GM18873 (cell line): ENCODE measurements around the gene ALOX15B.
"Not testable (repeated sequence)": the region's sequence is repeated elsewhere in the genome, so short reads cannot be mapped to it uniquely, and the experiment has no call there.

Source experiments
- ATAC-seq: cut with Tn5 transposase; IDR thresholded peaks from one replicate; pipeline ENCODE4 v1.9.1; 2021; ENCODE audit warnings: mild to moderate bottlenecking, moderate library complexity, moderate number of reproducible peaks; ENCODE audit not compliant: unreplicated experiment, low FRiP score

The ALOX15B gene

DNA sequence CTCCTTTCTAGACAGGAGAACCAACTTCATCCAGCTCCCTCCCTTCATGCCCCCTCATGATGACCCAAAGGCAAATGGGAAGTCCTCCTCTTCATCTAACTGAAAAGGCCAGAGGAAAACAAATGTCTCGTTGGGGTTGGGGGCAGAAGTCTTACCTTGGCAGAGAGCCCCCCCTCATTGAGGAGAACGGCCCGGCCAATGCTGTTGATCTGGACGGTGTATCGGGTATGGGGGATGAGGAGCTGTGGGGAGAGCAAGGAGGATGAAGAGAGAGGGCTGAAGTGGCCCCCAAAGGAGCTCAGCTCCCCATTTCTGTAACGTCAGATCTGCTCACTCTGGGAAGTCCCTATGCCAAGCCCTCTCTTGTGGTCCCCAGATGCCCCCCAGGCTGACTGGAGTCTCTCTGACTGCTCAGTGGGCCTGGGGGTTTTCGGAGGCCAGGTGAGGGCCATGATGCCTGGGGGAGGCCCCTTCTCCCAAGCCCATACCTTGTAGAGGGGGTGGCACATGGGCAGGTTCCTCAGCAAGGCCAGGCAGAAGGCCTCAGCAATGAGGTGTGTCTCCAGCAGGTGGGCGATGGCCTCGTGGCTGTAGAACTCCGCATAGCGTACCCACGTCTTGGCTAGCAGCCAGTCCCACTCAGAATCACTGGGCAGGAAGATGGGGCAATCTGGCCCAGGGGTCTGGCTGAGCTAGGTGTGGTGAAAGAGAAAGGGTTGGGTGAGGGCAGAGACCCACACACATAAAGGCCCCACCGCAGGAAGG is 37.8 kb downstream of the ALOX15B start:
- no peak for ATAC-seq

DNA sequence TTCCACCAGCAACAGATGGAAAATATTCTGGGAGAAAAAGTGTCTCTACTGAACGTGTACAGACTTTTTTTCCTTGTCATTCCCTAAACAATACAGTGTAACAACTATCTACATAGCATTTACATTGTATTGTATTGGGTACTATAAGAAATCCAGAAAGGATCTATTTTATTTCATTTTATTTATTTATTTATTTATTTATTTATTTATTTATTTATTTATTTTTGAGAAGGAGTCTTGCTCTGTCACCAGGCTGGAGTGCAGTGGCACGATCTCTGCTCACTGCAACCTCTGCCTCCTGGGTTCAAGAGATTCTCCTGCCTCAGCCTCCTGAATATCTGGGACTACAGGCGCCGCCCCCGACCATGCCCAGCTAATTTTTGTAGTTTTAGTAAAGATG is 39.1 kb downstream of the ALOX15B start:
- ATAC-seq: not testable (repeated sequence)

DNA sequence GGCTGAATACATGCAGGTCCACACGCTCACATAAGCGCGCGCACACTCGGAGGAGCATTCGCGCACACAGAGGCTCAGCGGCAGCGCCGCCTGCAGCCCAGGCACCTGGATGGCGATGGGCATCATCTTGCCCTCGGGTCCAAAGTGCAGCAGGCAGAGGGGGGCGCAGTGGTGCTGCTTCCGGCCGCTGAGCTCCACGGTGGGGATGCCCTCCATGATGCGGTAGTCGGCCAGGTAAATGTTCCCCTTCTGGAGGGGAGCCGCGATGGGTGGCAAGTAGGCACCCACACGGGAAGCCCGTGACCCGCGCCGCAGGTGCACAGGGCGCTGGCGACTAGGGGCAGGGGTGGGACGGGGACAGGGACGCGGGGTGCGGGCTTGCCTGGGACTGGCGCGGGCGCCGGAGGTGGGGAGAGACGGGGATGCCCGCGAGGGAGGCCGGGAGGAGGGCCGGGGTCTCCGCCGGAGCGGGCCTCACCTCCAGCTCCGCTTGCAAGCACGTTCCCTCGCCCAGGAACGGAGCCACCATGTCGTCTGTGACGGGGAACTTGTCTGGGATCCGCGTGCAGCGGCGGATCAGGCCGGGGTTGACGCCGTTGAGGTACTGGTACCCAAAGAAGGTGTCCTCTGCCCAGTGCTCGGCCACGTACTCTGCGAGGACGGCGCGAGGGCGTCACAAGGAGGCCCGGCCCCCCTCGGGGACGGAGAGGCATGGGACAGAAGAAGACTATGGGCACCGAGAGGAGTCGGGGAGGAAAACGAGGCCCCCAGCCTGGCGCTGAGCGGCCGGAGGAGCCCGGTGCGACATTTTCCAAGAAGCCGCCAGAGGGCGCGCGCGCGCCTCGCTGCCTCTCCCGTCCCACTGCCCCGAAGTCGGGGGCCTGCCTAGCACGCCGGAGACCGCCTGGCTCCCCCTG is 40.7 kb downstream of the ALOX15B start:
- no peak for ATAC-seq

DNA sequence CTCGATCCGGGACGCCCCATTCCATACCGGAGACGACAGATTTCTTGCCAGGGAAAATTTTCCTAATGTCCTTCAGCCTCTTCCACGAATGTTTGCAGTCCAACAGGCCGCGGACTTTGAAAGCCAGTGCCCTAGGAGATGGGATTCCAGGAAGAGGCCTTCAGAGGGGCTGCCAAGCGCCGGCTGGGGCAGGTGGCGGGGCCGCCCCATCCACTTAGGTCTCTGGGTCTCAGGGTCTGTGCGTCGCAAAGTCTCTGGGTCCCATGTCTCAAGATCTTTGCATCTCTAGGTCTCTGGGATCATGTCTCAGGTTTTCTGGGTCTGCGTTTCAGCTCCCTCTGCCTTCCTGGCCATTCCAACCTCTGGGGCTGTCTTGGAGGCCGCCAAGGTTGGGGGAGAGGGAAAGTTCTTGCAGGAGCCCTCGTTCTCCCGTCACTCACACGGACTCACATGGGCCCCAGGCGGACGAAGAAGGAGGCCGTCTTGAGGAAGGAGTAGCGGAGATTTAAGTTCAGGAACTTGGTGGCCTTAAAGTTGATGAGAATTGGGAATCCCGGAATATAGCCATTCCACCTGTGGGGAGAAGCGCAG is 41.4 kb downstream of the ALOX15B start:
- no peak for ATAC-seq

DNA sequence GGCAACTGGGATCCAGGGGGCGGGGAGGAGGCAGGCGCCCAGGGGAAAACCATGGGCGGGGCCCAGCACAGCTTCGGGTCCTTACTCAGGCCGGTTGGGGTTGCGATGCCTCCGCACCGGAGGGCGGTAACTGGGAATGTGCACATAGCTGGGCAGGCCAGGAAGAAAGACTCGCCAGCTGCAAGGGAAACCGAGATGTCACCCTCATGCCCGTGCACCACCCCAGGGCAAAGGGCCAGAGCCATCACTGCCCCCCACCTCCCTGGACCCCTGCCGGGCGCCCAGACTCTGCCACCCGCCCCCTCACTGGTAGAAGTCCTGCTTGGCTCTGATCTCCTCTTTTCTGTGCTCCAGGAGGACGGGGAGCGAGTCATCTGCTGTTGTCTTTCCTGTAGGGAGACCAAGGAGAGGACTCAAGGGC is 42.0 kb downstream of the ALOX15B start:
- ATAC-seq: no peak

DNA sequence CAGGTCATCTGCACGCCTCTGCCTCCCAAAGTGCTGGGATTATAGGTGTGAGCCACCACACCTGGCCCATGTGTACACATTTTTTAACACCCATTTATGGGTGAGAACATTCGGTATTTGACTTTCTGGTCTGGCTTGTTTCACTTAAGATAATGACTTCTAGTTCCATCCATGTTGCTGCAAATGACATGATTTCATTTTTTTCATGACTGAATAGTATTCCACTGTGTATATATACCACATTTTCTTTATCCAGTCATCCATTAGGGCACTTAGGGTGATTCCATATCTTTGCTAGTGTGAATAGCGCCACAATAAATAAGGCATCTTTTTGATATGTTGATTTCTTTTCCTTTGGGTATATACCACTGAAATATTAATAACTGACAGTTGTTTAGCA is 43.0 kb downstream of the ALOX15B start:
- no peak for ATAC-seq

DNA sequence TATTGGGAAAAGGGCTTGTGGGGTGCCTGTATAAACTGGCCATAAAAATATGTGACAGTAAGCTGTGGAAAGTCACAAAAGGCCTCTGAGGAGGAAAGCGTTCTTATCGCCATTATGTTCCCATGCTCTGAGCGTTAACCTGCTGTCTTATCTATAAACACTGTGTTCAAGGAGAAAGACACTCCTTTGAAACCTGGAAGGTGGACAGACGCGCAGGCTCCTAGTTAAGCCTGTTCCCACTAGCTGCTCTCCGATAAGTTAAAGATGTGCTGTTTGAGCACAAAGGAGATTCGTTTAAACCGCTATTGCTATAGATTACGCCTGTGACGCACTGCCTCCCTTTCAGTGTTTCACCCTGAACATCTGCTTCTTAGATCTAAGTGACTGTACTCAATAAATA is 43.4 kb downstream of the ALOX15B start:
- no peak for ATAC-seq

DNA sequence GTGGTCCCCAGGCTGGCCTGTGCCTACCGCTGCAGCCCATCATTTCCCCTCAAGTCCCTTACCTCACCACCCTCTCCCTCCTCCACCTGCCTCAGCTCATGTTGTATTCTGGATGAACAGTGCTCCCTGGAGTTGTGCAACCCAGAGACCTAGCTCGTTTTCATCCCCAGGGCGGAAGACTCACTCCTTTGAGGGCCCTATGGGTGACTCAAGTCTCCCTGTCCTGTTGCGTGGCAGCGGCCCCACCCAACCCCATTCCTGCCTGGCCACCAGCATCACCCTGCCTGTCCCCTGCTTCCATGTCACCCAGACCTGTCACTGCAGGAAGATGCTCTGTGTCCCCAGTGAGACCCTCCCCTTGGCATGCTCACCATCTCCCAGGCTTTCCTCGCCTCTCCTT is 45.4 kb downstream of the ALOX15B start:
- no peak for ATAC-seq

DNA sequence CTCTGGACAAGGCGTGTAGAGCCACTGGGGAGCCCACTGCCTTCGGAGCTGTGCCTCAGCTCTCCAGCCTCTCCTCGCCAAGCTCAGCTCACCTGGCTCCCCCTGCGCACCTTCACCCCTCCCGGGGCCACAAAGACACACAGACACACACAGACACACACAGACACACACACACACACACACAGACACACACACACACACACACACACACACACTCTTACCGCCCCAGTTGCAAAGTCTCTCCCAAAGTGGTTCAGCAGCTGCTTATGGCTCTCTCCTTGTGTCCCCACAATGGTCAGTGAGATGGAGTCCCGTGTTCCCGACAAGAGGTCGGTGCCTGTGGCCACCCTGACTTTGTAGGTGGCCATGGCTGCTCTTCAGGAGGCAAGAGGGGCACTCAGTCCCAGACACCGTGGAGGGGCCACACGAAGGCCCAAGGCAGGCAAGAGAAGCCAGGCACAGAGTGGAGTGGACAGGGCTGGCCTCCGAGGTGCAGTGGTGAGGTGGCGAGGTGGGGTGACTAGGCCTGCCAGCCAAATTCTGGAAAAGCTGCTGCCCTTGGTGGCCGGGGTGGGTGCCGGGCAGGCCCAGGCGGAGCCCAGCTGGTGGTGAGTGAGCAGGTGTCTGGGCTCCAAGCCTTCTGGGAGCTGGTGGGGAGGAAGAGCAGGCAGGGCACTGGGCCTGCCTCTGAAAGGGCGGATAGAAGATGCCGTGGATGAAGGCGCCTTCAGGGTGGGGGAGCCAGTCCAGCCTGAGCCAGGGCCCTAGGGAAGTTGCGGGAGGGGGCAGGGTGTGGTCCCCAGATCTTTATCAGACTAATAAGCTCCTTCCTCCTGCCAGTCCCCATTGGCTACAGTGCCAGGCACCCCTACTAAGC is 48.5 kb downstream of the ALOX15B start, which contains the start of gene ALOX12B:
Gene ALOX12B (minus strand): TSS at position 642 of the 877 bp plus-strand sequence. CDS start 274 bp downstream, at position 368.
- ATAC-seq: no peak

DNA sequence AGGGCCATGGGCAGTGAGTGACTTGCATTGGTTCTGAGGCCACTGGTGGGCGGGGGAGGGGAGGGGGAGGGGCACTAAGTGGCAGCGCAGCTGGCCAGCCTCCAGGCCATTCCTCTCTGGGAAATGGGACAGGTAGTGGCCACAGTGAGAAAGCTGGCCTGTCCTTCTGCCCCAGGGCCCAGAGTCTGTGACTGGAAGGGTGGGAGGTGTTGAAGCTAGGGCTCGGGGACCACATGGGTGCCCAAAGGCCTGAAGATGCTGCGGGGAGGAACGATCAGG is 49.0 kb downstream of the ALOX15B start:
- ATAC-seq: no peak

DNA sequence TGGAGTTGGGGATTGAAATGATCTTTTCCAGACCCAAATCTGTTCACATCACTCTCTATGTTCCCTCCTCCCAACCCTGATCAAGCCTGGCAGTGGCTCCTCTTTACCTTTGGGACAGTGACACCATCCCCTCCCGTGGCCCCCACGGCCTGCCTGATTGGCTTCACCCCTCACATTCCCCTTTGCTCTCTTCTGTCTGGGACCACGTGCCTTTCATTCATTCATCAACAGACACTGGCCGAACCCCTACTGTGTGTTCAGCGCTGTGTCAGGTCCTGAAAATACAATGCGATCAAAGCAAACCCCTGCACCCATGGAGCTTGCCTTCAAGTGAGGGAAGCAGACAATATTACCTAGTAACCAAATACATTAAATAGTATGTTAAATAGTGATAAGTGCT is 50.9 kb downstream of the ALOX15B start:
- no peak for ATAC-seq

DNA sequence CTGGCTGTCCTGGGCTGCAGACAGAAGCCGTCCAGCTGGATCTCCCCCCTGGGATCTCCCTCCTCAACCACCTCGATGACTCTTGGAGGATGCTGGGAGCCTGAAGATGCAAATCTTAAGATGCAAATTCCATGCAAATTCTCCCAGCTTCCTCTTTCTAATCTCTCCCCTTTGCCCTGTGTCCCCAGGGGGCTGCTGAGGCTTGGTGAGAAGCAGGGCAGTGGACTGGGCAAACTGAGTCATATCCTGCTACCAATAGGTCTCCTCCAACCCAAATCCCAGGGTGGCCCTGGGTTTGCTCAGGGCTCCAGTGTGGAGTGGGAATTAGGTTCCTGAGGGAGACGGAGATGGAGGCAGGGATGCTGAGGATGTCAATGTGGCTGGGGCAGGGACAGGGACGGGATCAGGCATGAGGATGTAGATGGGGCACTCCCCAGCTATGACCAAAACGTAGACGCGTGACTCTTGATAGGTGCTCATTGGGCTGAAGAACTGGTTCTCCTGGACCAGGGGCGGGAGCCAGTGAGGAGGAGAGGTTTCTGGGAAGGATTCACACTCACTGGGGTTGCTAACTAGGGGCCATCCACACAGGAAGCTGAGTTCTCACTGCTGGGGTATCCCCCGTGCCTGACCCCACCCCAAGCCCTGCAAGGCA is 52.3 kb downstream of the ALOX15B start:
- ATAC-seq: no peak

DNA sequence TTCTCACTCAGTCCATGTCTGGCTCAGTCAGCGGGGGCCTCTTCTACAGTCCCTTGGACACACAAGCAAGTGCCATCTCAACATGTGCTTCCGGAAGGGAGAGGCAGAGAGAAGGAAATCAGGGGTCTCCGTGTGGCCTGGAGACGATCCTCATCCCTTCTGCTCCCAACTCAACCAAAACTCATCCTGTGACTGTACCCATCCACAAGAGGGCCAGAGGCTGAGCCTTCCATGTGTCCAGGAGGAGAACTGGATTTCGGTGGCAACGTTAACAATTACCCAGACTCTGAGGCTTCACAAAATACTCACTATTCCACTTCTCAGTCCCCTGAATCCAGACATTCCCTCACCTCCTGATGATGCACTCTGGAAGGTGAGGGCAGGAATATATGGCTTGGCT is 56.5 kb downstream of the ALOX15B start:
- no peak for ATAC-seq

DNA sequence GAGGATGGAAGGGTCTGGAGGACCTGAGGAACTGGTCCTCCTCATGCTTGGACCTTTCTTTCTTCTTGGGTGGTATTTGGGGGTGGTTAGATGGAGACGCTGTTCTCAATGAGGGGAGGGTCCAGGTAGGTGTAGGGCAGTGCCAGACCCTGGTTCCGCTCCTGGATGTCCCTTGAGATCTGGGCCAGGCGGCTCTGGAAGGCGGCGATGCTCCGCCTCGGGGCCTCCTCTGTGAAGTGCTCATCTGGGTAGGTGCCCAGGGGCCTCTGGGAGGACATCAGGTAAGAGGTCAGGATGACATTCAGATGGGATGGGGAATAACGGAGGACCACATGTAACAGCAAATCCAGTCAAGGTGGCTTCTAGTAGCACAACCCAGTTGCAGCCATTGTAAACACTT is 57.7 kb downstream of the ALOX15B start:
- ATAC-seq: no peak
